GM23248 (cell line): ENCODE data around the gene INSM1.

ENCODE experiments used
- EZH2 ChIP-seq: fragments of 200-600 bp; sonication (generic); IDR thresholded peaks from 2 replicates; pipeline ENCODE4 v1.6.1; 2018; ENCODE audit warnings: antibody characterized with exemption, mild to moderate bottlenecking; ENCODE audit not compliant: insufficient read depth, poor library complexity, severe bottlenecking
- EZH2phosphoT487 ChIP-seq: fragments of 200-600 bp; sonication (generic); IDR thresholded peaks from 2 replicates; pipeline ENCODE4 v1.6.1; 2018; ENCODE audit warnings: antibody characterized with exemption, moderate library complexity, mild to moderate bottlenecking, low read depth; ENCODE audit not compliant: insufficient read depth

DNA sequence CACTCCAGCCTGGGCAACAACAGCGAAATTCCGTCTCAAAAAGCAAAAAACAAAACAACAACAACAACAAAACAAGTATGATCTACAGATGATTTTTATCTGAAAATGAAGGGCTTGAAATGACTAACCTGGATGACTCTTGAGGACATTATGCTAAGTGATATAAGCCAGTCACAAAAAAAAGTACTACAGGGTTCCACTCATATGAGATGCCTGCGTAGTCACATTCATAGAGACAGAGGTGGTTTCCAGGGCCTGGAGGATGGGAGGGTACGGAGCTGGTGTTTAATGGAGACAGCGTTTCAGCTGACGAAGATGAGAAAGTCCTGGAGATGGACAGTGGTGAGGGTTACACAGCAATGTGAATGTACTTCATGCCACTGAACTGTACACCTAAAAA, 8.3 kb upstream of the INSM1 start:
- TF ChIP-seq EZH2 (no peak), EZH2phosphoT487 (no peak)
